Right cardiac atrium (tissue), 5 donors: ENCODE measurements around the gene PRDM9. TPM values are rescaled to one million over a fixed set of nuclear protein-coding genes. Genes with fewer than 3 reads are reported as not detected.

Source experiments
- ATAC-seq, 2 donors: fragments of 200-7000 bp; cut with Tn5 transposase; one replicate each; pipeline versions ENCODE4 v1.8.0 to v1.9.1; 2020; ENCODE audit warnings: moderate library complexity in 2 of 2, mild to moderate bottlenecking in 1 of 2
- DNase-seq, 3 donors: peaks; one replicate each; pipeline ENCODE4 v3.0.0-alpha.2; 2020
- H3K27ac ChIP-seq: one replicate; pipeline ENCODE4 v1.5.1; 2013; ENCODE audit warnings: mild to moderate bottlenecking, low read length, control low read depth, moderate library complexity
- H3K27me3 ChIP-seq: one replicate; pipeline ENCODE4 v1.6.1; 2013; ENCODE audit not compliant: control insufficient read depth, insufficient read depth
- H3K4me1 ChIP-seq: one replicate; pipeline ENCODE4 v1.6.1; 2013; ENCODE audit warnings: low read length; ENCODE audit not compliant: control insufficient read depth, insufficient read depth
- H3K4me3 ChIP-seq: one replicate; pipeline ENCODE4 v1.5.1; 2013; ENCODE audit warnings: low read length, control low read depth
- H3K9me3 ChIP-seq: one replicate; pipeline ENCODE4 v1.6.1; 2013; ENCODE audit warnings: low read length; ENCODE audit not compliant: control insufficient read depth
- WGBS: extraction: QIAGEN DNeasy Blood & Tissue Kit; methylation state at CpG from one replicate; pipeline ENCODE4 v1.1.7; 2013; 5-methylcytosine and 5-hydroxymethylcytosine counted together
- intact Hi-C, 4 donors: fragments of 100-400 bp; cut with DNase I; formaldehyde crosslinking; loops; one replicate each; pipeline versions ENCODE4 v1.11.0 to v1.14.0; 2022 to 2023
- long read RNA-seq, 4 donors: library from polyadenylated mRNA; unstranded; transcript quantifications; one replicate each; pipeline ENCODE4 v2.0.0, GENCODE V29; 2020 to 2021
- polyA plus RNA-seq: library from polyadenylated mRNA; stranded (reverse); fragments of 200-250 nt; gene quantifications from one replicate; pipeline ENCODE4 v1.2.3, GENCODE V29; 2013
- total RNA-seq, 4 donors: library from RNA; stranded (reverse); fragmentation: NEBNext Ultra II Directional; extraction: Animal tissue kit (Norgen Biotek cat#: 25700); gene quantifications; one replicate each; pipeline ENCODE4 v1.2.1, GENCODE V29; 2021
- donor health status: healthy with polysubstance abuse.
- donor health status: DM: no; HTN: yes; CAD: no.
- donor health status: DM: no; HTN: no; CAD: no.
- donor health status: DM: no; HTN: yes; CAD: no; lungs with severe emphysema.
- donor health status: DM: yes; HTN: yes; CAD: no.

PRDM9 gene
- total RNA-seq (not detected), polyA plus RNA-seq (not detected)
- long read RNA-seq, donor 1, result 0 reads
- long read RNA-seq, donor 2, result 0 reads
- long read RNA-seq, donor 3, result 0 reads
- long read RNA-seq, donor 4, result 0 reads

DNA sequence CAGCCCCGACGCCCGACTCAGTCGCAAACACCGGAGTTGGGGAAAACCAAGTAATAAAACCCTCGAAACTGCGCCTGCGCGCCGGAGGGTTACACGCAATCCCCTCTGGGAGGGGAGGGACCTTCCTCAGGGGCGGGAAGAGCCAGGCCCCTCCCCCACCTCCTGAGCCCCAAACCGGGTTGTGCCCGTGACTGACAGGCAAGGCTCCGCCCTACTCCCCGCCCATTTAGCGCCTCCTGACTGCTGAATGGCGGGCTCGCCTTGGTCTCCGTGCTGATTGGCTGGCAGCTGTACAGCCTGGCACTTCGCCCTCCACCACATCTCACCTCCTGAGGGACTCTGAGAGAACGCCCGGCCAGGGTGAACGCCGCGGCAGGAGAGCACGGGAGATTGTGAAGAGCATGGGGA lies at the start of gene PRDM9:
Gene PRDM9 (plus strand): TSS at position 332 of the 408 bp plus-strand sequence. CDS start 1,425 bp downstream, outside the sequence.
- no peaks in the 10 kb centered on the region for H3K27me3 ChIP-seq
- no peak within 1 kb of the TSS for H3K27ac ChIP-seq
- WGBS, result 66% methylated on average over 27 of the region's 27 CpGs
- no peak within 1 kb of the TSS for H3K4me3 ChIP-seq
- ATAC-seq, result peak; percentile 98
- no peaks in the 10 kb centered on the region for H3K4me1 ChIP-seq
- intact Hi-C loops, result no loop called here
- H3K9me3 ChIP-seq, result no peaks in the 10 kb centered on the region
- DNase-seq, result peak; percentile 84 to 92 (median 89)

GRCh38 chr5:23457780-23458179 lies 49.6 kb upstream of the PRDM9 start:
- no peaks in the 10 kb centered on the region for H3K27me3 ChIP-seq
- H3K4me3 ChIP-seq, result no peak overlapping the region
- no peak overlapping the region for H3K27ac ChIP-seq
- intact Hi-C loops, result no loop called here
- no peaks in the 10 kb centered on the region for H3K4me1 ChIP-seq
- WGBS, result 72% methylated on average over 3 of the region's 3 CpGs
- DNase-seq, result no peak
- no peak for ATAC-seq
- no peaks in the 10 kb centered on the region for H3K9me3 ChIP-seq

DNA sequence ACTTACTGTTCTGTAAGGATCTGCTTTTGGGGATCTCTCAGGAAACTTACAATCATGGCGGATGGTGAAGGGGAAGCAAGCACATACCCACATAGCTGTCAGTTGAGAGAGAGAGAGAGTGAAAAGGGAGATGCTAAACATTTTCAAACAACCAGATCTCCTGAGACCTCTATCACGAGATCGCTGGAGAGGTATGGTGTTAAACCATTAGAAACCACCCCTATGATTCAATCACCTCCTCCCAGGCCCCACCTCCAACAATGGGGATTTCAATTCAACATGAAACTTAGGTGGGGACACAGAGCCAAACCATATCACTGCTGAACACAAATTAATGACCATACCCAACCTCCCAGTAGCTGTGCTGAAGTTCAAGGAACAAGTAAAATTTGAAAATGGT lies 48.2 kb upstream of the PRDM9 start:
- WGBS, result 87% methylated on average over 3 of the region's 3 CpGs
- Histone ChIP-seq H3K9me3 (no peaks in the 10 kb centered on the region), H3K4me1 (no peaks in the 10 kb centered on the region), H3K27ac (no peak overlapping the region), H3K4me3 (no peak overlapping the region), H3K27me3 (no peaks in the 10 kb centered on the region)
- DNase-seq (no peak), ATAC-seq (no peak)
- intact Hi-C loops, result no loop called here

DNA sequence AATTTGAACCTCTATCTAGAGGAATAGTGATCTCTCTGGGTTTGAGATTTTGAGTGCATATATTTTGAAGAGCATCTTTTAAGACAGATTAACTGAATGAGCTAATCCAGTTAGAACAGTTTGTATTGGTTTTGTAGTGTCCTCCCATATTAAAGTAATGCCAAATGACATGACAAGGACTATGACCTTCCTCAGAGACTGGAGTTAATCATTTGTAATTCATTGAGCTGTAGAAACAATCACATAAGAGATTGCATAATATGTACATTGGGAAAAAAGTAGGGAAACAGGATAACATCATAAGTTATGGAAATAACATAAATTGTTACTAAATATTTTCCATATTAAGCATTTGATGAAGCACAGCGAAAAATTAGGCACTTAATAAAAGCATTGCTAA lies 45.8 kb upstream of the PRDM9 start:
- intact Hi-C loops, result no loop called here
- H3K4me1 ChIP-seq, result no peaks in the 10 kb centered on the region
- H3K27ac ChIP-seq, result no peak overlapping the region
- peaks cover 3% of the 10 kb centered on the region for H3K9me3 ChIP-seq
- DNase-seq (no peak), ATAC-seq (no peak)
- no peaks in the 10 kb centered on the region for H3K27me3 ChIP-seq
- 84% methylated on average over 1 of the region's 1 CpG for WGBS
- H3K4me3 ChIP-seq, result no peak overlapping the region

DNA sequence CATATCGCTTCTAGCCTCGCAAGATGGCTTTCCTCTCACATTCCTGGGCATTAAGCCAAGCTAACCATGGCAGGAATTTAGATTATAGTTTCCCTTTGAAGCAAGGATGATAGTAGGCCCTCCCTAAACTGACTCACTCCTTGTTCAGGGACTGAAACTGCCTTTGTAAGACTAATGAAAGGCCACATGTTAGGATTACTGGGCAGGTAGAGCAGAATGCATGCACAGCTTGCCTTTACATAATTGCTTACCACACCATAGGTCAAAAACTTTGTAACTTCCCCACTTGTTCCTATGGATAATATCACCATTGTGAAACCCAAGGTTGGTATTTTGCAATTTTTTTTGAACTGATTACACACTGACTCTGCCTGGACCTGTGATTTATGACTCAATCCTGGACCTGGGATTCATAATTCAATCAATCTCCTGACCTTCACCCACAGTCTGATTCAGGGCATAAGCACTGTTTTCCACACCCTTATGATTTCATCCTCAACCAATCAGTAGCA lies 41.0 kb upstream of the PRDM9 start:
- ATAC-seq (no peak), DNase-seq (no peak)
- no peak overlapping the region for H3K27ac ChIP-seq
- no peaks in the 10 kb centered on the region for H3K4me1 ChIP-seq
- H3K27me3 ChIP-seq, result no peaks in the 10 kb centered on the region
- H3K4me3 ChIP-seq, result no peak overlapping the region
- 21% methylated on average over 2 of the region's 2 CpGs for WGBS
- H3K9me3 ChIP-seq, result peaks cover 3% of the 10 kb centered on the region
- intact Hi-C loops, result no loop called here

- H3K27ac ChIP-seq, result no peak overlapping the region
- no peak overlapping the region for H3K4me3 ChIP-seq
- DNase-seq (no peak), ATAC-seq (no peak)
- peaks cover 3% of the 10 kb centered on the region for H3K9me3 ChIP-seq
- no peaks in the 10 kb centered on the region for H3K4me1 ChIP-seq
- WGBS, result 77% methylated on average over 3 of the region's 3 CpGs
- H3K27me3 ChIP-seq, result no peaks in the 10 kb centered on the region
- intact Hi-C loops, result no loop called here
Observed at GRCh38 chr5:23468658-23469057, 38.8 kb upstream of the PRDM9 start.

DNA sequence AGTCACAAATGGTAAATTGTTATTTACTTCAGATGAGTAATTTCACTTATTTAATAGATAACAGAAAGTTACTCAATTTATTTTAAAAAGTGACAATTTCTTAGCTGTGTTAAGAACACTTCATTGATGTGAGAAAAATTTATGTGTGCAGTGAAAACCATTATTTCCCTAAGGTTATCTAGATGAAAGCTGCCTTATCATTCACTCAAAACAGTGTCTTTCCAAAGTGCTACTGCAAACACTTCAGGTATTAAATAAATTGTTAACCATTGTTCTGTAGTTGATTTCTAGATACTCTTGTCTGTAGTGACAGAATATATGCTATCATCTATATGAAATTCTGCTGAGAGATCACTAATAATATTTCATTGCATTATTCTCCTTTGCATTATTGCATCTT lies 33.5 kb upstream of the PRDM9 start:
- DNase-seq (no peak), ATAC-seq (no peak)

DNA sequence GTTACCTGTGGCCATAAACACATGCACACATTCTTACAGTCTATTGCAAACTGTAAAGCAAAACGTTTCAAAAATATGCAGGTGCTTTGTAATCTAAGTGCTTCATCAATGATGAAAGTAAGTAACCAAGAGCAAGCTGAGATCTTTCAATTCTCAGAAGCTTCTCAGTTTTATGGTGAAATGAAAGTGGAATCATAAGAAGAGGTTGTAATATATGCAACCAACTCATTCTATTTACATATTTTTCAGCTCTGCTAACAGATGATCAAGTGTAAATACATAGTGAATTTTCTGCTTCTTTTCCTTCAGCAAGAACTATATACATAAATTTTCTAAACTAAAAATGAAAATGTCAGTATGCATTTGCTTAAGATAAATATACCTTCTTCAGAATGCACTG lies 33.1 kb upstream of the PRDM9 start:
- WGBS, result 33% methylated on average over 1 of the region's 1 CpG
- Histone ChIP-seq H3K4me1 (no peaks in the 10 kb centered on the region), H3K27ac (no peak overlapping the region), H3K4me3 (no peak overlapping the region), H3K9me3 (no peaks in the 10 kb centered on the region), H3K27me3 (no peaks in the 10 kb centered on the region)
- no peak for DNase-seq
- intact Hi-C loops, result no loop called here
- ATAC-seq, result no peak

More for the DNA sequence above, 33.5 kb upstream of the PRDM9 start:
- H3K27me3 ChIP-seq, result no peaks in the 10 kb centered on the region
- H3K9me3 ChIP-seq, result no peaks in the 10 kb centered on the region
- no peak overlapping the region for H3K4me3 ChIP-seq
- intact Hi-C loops, result no loop called here
- no peak overlapping the region for H3K27ac ChIP-seq
- H3K4me1 ChIP-seq, result no peaks in the 10 kb centered on the region

- Histone ChIP-seq H3K9me3 (no peaks in the 10 kb centered on the region), H3K27me3 (no peaks in the 10 kb centered on the region), H3K4me1 (no peaks in the 10 kb centered on the region), H3K4me3 (no peak overlapping the region), H3K27ac (no peak overlapping the region)
- DNase-seq (no peak), ATAC-seq (no peak)
- intact Hi-C loops, result no loop called here
- WGBS, result 76% methylated on average over 1 of the region's 1 CpG
Observed at GRCh38 chr5:23476580-23476979, 30.8 kb upstream of the PRDM9 start.

- no peak overlapping the region for H3K4me3 ChIP-seq
- 73% methylated on average over 2 of the region's 2 CpGs for WGBS
- DNase-seq, result no peak
- no peaks in the 10 kb centered on the region for H3K27me3 ChIP-seq
- no peak overlapping the region for H3K27ac ChIP-seq
- ATAC-seq, result no peak
- H3K4me1 ChIP-seq, result no peaks in the 10 kb centered on the region
- H3K9me3 ChIP-seq, result peaks cover 2% of the 10 kb centered on the region
- intact Hi-C loops, result no loop called here
Observed at GRCh38 chr5:23482642-23483041, 24.8 kb upstream of the PRDM9 start.

- peaks cover 2% of the 10 kb centered on the region for H3K9me3 ChIP-seq
- H3K4me1 ChIP-seq, result no peaks in the 10 kb centered on the region
- H3K4me3 ChIP-seq, result no peak overlapping the region
- 84% methylated on average over 2 of the region's 2 CpGs for WGBS
- H3K27me3 ChIP-seq, result no peaks in the 10 kb centered on the region
- ATAC-seq, result no peak
- H3K27ac ChIP-seq, result no peak overlapping the region
- no peak for DNase-seq
- intact Hi-C loops, result no loop called here
Observed at GRCh38 chr5:23483090-23483489, 24.3 kb upstream of the PRDM9 start.

- peaks cover 2% of the 10 kb centered on the region for H3K9me3 ChIP-seq
- no peaks in the 10 kb centered on the region for H3K27me3 ChIP-seq
- H3K27ac ChIP-seq, result no peak overlapping the region
- ATAC-seq (no peak), DNase-seq (no peak)
- intact Hi-C loops, result no loop called here
- H3K4me3 ChIP-seq, result no peak overlapping the region
- no peaks in the 10 kb centered on the region for H3K4me1 ChIP-seq
- 80% methylated on average over 5 of the region's 5 CpGs for WGBS
Observed at GRCh38 chr5:23484096-23484495, 23.3 kb upstream of the PRDM9 start.
